Measurements from ENCODE around the gene AHR. TPM values are rescaled to one million over a fixed set of nuclear protein-coding genes. Genes with fewer than 3 reads are reported as not detected.
A peak's percentile ranks its signal among the peaks of the same experiment; 100 is the strongest.

AHR gene
- total and polyA plus RNA-seq, 10 donors: 7.4 to 95.9 (median 71.3) TPM

DNA sequence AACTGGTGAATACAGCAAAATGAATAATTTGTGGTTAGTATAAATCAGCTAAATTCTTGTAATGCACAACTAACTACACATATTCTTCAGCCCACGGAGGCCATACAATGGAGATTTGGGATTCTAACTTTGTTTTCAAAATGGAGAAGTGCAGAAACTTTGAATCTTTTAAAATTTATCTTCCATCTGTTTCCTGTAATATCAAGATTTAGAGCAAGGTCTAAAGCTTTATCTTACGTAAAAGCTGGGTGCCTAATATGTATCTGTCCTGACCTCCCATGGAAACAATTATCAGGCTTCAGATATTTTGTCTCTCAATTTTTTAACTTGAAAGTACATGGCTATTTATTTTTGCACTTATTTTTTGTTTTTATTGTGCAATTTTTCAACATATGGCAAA, 5.0 kb upstream of the AHR start:
- Histone ChIP-seq H3K9me3 (no peaks in the 10 kb centered on the region), H3K36me3 (no peaks in the 10 kb centered on the region), H3K4me1 (peaks cover 6 to 21% (median 10%) of the 10 kb centered on the region in 6 donors), H3K4me3 (no peak overlapping the region), H3K27me3 (replicated peaks in 1 of 7) (no peaks in the 10 kb centered on the region), H3K27ac (no peak overlapping the region)
- WGBS, 5 donors: 29 to 53% (median 45%) methylated on average over 2 of the region's 2 CpGs
- TF ChIP-seq, protein P1, sequence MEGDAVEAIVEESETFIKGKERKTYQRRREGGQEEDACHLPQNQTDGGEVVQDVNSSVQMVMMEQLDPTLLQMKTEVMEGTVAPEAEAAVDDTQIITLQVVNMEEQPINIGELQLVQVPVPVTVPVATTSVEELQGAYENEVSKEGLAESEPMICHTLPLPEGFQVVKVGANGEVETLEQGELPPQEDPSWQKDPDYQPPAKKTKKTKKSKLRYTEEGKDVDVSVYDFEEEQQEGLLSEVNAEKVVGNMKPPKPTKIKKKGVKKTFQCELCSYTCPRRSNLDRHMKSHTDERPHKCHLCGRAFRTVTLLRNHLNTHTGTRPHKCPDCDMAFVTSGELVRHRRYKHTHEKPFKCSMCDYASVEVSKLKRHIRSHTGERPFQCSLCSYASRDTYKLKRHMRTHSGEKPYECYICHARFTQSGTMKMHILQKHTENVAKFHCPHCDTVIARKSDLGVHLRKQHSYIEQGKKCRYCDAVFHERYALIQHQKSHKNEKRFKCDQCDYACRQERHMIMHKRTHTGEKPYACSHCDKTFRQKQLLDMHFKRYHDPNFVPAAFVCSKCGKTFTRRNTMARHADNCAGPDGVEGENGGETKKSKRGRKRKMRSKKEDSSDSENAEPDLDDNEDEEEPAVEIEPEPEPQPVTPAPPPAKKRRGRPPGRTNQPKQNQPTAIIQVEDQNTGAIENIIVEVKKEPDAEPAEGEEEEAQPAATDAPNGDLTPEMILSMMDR (IDR thresholded peaks at IDR 0.05 in 8 of 11, conservative IDR thresholded peaks at IDR 0.05 in 3 of 11): no peak
- no peak for TF ChIP-seq POLR2A (IDR thresholded peaks at IDR 0.05)
- intact Hi-C loops (cut with DNase I; ENCODE audit: low total_unique reads): no loop called here
- no peak for DNase-seq

DNA sequence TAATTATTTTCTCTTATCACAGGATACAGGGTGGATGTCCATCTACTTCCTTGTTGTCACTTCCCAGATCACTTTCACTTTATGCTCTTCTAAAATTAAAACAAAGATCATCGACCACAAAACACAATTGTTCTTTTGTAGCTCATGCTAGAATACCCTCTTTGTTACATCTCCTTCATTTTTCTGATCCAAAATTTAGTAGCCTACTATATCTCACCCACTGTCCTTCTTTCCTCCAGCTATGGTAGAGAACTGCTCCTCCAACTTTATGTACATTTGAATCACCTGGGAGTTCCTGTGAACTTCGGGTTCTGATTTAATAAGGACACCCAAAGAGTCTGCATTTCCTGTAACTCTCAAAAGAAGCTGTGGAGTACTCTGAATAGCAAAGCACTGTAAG, 1.2 kb upstream of the AHR start:
- Histone ChIP-seq H3K9me3 (no peaks in the 10 kb centered on the region), H3K36me3 (no peaks in the 10 kb centered on the region), H3K27me3 (replicated peaks in 1 of 7) (no peaks in the 10 kb centered on the region), H3K4me1 (peaks cover 8 to 48% (median 27%) of the 10 kb centered on the region in 6 donors), H3K27ac (peak overlapping the region; percentile 30 to 96 (median 94)), H3K4me3 (peak overlapping the region in 1 of 8 donors; percentile 90)
- intact Hi-C loops (cut with DNase I; ENCODE audit: low total_unique reads): no loop called here
- no peak for DNase-seq
- no peak for TF ChIP-seq POLR2A (IDR thresholded peaks at IDR 0.05)
- TF ChIP-seq POLR2AphosphoS5 (IDR thresholded peaks at IDR 0.05): no peak
- TF ChIP-seq, protein P1 (IDR thresholded peaks at IDR 0.05 in 8 of 11, conservative IDR thresholded peaks at IDR 0.05 in 3 of 11): no peak
- WGBS, 5 donors: 11 to 27% (median 20%) methylated on average over 2 of the region's 2 CpGs

DNA sequence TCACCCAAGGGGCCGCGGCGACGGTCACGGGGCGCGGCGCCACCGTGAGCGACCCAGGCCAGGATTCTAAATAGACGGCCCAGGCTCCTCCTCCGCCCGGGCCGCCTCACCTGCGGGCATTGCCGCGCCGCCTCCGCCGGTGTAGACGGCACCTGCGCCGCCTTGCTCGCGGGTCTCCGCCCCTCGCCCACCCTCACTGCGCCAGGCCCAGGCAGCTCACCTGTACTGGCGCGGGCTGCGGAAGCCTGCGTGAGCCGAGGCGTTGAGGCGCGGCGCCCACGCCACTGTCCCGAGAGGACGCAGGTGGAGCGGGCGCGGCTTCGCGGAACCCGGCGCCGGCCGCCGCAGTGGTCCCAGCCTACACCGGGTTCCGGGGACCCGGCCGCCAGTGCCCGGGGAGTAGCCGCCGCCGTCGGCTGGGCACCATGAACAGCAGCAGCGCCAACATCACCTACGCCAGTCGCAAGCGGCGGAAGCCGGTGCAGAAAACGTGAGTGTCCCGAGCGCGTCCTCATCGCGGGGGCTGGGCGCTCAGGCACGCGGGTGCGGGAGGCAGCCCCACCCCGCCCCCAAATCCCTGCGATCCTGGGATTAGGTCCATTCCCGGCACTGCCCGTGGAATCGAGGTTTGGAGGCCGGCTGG, 509 bp downstream of the AHR start:
- TF ChIP-seq, protein P1 (IDR thresholded peaks at IDR 0.05 in 8 of 11, conservative IDR thresholded peaks at IDR 0.05 in 3 of 11): no peak
- TF ChIP-seq POLR2A (IDR thresholded peaks at IDR 0.05): no peak
- TF ChIP-seq POLR2AphosphoS5 (IDR thresholded peaks at IDR 0.05): peak in 1 of 3 donors; percentile 4
- DNase-seq: peak; percentile 92
- intact Hi-C loops (cut with DNase I; ENCODE audit: low total_unique reads): no loop called here
- no peaks in the 10 kb centered on the region for H3K27me3 ChIP-seq (replicated peaks in 1 of 7)
- H3K9me3 ChIP-seq: no peaks in the 10 kb centered on the region
- H3K36me3 ChIP-seq: no peaks in the 10 kb centered on the region
- peak overlapping the region; percentile 93 to 96 (median 94) for H3K27ac ChIP-seq
- H3K4me1 ChIP-seq: peaks cover 8 to 65% (median 43%) of the 10 kb centered on the region in 6 donors
- H3K4me3 ChIP-seq: peak overlapping the region; percentile 73 to 91 (median 86)
- 0 to 1% (median 0%) methylated on average over 34 to 81 of the region's 81 CpGs for whole genome bisulfite sequencing, 5 donors

DNA sequence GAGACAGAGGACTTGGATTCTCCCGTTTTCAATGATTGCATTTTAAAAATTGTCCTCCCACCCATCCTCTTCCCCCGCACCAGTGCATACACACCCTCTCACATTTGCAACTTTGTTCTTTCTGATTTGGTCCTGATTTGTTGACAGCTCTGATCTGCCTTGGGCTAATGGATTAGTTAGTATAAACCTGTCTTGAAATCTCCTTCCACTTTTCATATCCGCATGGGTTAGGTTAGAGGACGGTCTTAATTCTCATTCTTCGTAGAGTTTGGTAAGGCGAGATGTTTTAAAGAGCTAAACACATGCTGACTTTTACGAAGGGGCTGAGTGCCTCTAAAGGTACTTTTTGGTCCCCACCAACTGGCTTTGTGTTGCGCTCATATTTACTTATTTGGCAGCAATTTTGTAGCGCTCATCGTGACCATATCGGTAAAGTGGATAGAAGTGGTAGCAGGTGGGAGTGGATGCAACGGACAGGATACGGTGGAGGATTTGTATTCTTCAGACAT, 1.1 kb downstream of the AHR start:
- Histone ChIP-seq H3K9me3 (no peaks in the 10 kb centered on the region), H3K4me3 (peak overlapping the region; percentile 73 to 91 (median 86)), H3K36me3 (no peaks in the 10 kb centered on the region), H3K27me3 (replicated peaks in 1 of 7) (no peaks in the 10 kb centered on the region), H3K4me1 (peaks cover 8 to 71% (median 48%) of the 10 kb centered on the region in 6 donors), H3K27ac (peak overlapping the region; percentile 93 to 96 (median 94))
- no peak for DNase-seq
- WGBS, 5 donors: 0 to 1% (median 0%) methylated on average over 13 of the region's 13 CpGs
- TF ChIP-seq, protein P1 (IDR thresholded peaks at IDR 0.05 in 8 of 11, conservative IDR thresholded peaks at IDR 0.05 in 3 of 11): no peak
- TF ChIP-seq POLR2AphosphoS5 (IDR thresholded peaks at IDR 0.05): no peak
- no peak for TF ChIP-seq POLR2A (IDR thresholded peaks at IDR 0.05)
- intact Hi-C loops (cut with DNase I; ENCODE audit: low total_unique reads): no loop called here
